Measurements from ENCODE around the gene CLPX.
"Not testable (repeated sequence)": the region's sequence is repeated elsewhere in the genome, so short reads cannot be mapped to it uniquely, and the experiment has no call there.

CLPX gene

GRCh38 chr15:65184305-65184867 lies 756 bp downstream of the CLPX start:
- ATAC-seq, result peak; percentile 78
- no peak for TF ChIP-seq CREB5 (CRISPR knock-in tag; IDR thresholded peaks at IDR 0.05; ENCODE audit: low read depth)
- TF ChIP-seq ZNF565 (CRISPR knock-in tag; conservative IDR thresholded peaks at IDR 0.05; ENCODE audit: low read depth), result no peak
- no peak for TF ChIP-seq ARNTL (CRISPR knock-in tag; IDR thresholded peaks at IDR 0.05; ENCODE audit: borderline replicate concordance, low read depth)
- no peak for TF ChIP-seq BACH2 (CRISPR knock-in tag; IDR thresholded peaks at IDR 0.05; ENCODE audit: borderline replicate concordance)
- no peak for TF ChIP-seq TCF4 (CRISPR knock-in tag; IDR thresholded peaks at IDR 0.05; ENCODE audit: borderline replicate concordance)

GRCh38 chr15:65183865-65184159 lies 1.3 kb downstream of the CLPX start:
- ATAC-seq, result no peak
- TF ChIP-seq BACH2 (CRISPR knock-in tag; IDR thresholded peaks at IDR 0.05; ENCODE audit: borderline replicate concordance), result no peak
- no peak for TF ChIP-seq ISL1 (CRISPR knock-in tag; IDR thresholded peaks at IDR 0.05)
- TF ChIP-seq POU6F1 (CRISPR knock-in tag; IDR thresholded peaks at IDR 0.05; ENCODE audit: borderline replicate concordance, low read depth), result no peak
- TF ChIP-seq ZNF565 (CRISPR knock-in tag; conservative IDR thresholded peaks at IDR 0.05; ENCODE audit: low read depth), result no peak
- TF ChIP-seq ZFP30 (CRISPR knock-in tag; IDR thresholded peaks at IDR 0.05), result no peak

- ATAC-seq, result no peak
- TF ChIP-seq ZNF70 (CRISPR knock-in tag; IDR thresholded peaks at IDR 0.05) (no peak), CSDC2 (CRISPR knock-in tag; IDR thresholded peaks at IDR 0.05) (no peak), OSR1 (CRISPR knock-in tag; IDR thresholded peaks at IDR 0.05) (no peak), GLIS3 (CRISPR knock-in tag; IDR thresholded peaks at IDR 0.05) (no peak), ZFP3 (CRISPR knock-in tag; IDR thresholded peaks at IDR 0.05) (no peak), SNAI2 (CRISPR knock-in tag; IDR thresholded peaks at IDR 0.05) (no peak), ZFP30 (CRISPR knock-in tag; IDR thresholded peaks at IDR 0.05) (no peak), ZNF8 (CRISPR knock-in tag; IDR thresholded peaks at IDR 0.05) (no peak), RARB (CRISPR knock-in tag; IDR thresholded peaks at IDR 0.05) (no peak), TOX (CRISPR knock-in tag; IDR thresholded peaks at IDR 0.05; ENCODE audit: borderline replicate concordance) (no peak), PATZ1 (CRISPR knock-in tag; IDR thresholded peaks at IDR 0.05; ENCODE audit: borderline replicate concordance) (no peak), ZC3H10 (CRISPR knock-in tag; IDR thresholded peaks at IDR 0.05) (no peak), BACH2 (CRISPR knock-in tag; IDR thresholded peaks at IDR 0.05; ENCODE audit: borderline replicate concordance) (no peak), ZNF565 (CRISPR knock-in tag; conservative IDR thresholded peaks at IDR 0.05; ENCODE audit: low read depth) (no peak), ISL1 (CRISPR knock-in tag; IDR thresholded peaks at IDR 0.05) (no peak), CREB5 (CRISPR knock-in tag; IDR thresholded peaks at IDR 0.05; ENCODE audit: low read depth) (no peak)
Measured at GRCh38 chr15:65182538-65182937, 2.6 kb downstream of the CLPX start.

GRCh38 chr15:65181582-65182353 lies 3.4 kb downstream of the CLPX start:
- ATAC-seq, result not testable (repeated sequence)

- TF ChIP-seq ARNTL (CRISPR knock-in tag; IDR thresholded peaks at IDR 0.05; ENCODE audit: borderline replicate concordance, low read depth) (no peak), TCF4 (CRISPR knock-in tag; IDR thresholded peaks at IDR 0.05; ENCODE audit: borderline replicate concordance) (no peak), ZNF565 (CRISPR knock-in tag; conservative IDR thresholded peaks at IDR 0.05; ENCODE audit: low read depth) (no peak), GLIS3 (CRISPR knock-in tag; IDR thresholded peaks at IDR 0.05) (no peak), PPARA (CRISPR knock-in tag; IDR thresholded peaks at IDR 0.05; ENCODE audit: borderline replicate concordance) (no peak), CSRNP3 (CRISPR knock-in tag; IDR thresholded peaks at IDR 0.05) (no peak), CSDC2 (CRISPR knock-in tag; IDR thresholded peaks at IDR 0.05) (no peak), ZFP3 (CRISPR knock-in tag; IDR thresholded peaks at IDR 0.05) (no peak), ZFP30 (CRISPR knock-in tag; IDR thresholded peaks at IDR 0.05) (no peak), BACH2 (CRISPR knock-in tag; IDR thresholded peaks at IDR 0.05; ENCODE audit: borderline replicate concordance) (no peak), ISL1 (CRISPR knock-in tag; IDR thresholded peaks at IDR 0.05) (no peak), CREB5 (CRISPR knock-in tag; IDR thresholded peaks at IDR 0.05; ENCODE audit: low read depth) (no peak), OSR1 (CRISPR knock-in tag; IDR thresholded peaks at IDR 0.05) (no peak), SNAI2 (CRISPR knock-in tag; IDR thresholded peaks at IDR 0.05) (no peak)
- ATAC-seq, result no peak
Measured at GRCh38 chr15:65180167-65180566, 5.0 kb downstream of the CLPX start.

Data from SK-N-SH treated with all-trans-retinoic acid at 6 μM for 48 hours (cell line).